DMS153 treated with DMSO at 0.1 percent for 48 hours (cell line): ENCODE data around the gene GOLM1.

Source experiments
- DNase-seq: peaks from one replicate; lab custom pipeline; 2025; ENCODE audit not compliant: unreplicated experiment; lab: John Stamatoyannopoulos, UW

Gene GOLM1

DNA sequence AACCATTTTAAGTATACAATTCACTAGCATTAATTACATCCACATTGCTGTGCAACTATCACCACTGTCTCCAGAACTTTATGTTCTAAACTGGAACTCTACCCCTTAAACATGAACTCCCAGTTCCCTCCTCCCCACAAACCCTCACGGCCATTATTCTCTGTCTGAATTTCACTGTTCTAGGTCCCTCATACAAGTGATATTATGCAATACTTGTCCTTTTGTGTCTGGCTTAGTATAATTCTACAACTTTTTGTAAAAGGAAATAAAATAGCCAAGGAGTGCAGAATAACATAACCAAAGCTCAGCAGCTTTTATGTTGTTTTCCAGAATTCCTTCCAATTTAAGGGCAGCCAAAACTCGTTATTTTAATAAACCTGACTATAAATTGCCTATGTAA, 105.2 kb downstream of the GOLM1 start:
- no peak for DNase-seq

DNA sequence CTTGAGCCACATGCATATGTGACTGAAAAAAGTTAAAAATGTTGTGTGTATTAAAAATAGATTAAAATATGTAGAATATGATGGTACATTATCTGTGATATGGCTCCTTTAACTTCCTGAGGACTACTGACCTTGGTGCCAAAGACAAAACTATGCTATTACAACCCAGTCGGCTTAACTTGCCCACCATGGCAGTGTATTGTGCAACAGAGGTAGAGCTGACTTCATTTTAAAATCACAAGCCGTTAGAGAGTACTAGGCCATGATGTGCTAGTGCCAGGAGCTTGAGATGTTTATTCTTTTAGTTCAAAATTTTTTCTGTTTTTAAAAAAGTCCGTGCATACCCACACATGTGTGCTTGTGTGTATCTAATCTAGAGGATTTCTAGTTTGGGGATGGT, 112.1 kb downstream of the GOLM1 start:
- no peak for DNase-seq

DNA sequence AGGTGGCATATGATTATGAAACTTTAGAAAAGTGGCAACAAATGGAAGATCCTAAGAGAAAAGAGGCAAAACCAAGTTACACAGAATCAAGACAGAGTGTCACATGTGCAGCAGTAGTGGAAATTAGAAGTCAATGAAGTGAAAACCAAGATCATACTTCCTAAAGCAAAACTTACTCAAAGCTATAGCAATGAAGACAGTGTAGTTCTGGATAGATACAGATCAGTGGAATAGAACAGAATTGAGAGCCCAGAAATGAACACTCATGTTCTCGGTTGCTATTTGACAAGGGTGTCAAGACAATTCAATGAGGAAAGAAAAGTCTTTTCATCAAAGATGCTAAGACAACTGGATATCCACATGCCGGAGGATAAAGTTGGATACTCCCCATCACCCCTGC, 114.9 kb downstream of the GOLM1 start:
- DNase-seq: no peak

DNA sequence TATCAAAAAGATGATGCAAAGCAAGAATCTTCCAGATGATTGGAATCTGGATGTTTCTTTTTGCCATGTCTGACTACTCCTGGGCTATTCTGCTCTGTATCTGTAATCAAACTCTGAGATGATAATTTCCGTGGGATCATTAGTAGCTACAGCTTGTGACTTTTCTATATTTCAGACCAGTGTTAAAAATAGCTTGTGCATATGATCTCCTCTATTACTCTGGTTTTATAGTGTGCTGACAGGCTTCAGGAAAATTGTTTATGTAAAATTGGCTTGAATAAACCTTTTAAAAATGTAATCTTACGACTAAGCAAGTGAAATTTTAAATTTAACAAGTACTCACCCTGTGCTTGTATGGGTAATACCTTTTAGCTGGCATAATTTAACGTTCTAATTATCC, 118.0 kb downstream of the GOLM1 start:
- DNase-seq: no peak

DNA sequence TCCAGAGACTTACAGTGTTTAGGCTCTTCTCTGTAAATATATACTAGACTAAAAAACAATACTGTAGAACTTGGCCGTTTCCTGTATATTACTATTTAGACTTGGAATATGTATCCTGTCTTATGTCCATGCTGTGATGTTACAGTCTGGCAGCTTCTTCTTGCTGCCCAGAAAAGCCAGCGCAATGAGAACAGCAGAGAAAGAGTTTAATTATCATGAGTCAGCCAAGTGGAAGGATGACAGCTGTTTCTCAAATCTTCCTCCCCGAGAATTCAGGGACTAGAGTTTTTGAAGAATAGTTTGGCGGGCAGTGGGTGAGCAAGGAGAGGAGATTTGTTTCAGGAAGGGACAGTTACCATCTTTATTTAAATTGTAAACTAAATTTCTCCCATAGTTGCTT, 120.9 kb downstream of the GOLM1 start:
- DNase-seq: no peak
